OCI-LY3 (cell line): Measurements from ENCODE around the gene ZNF429.

Source experiments
- H2AFZ ChIP-seq: fragments of 200-600, 300-600 bp; shearing (Covaris generic); 2 replicates; pipeline ENCODE4 v1.6.0; 2014; ENCODE audit warnings: antibody characterized with exemption, low read depth, low read length
- H3K27ac ChIP-seq: fragments of 200-600, 300-600 bp; sonication (generic); 2 replicates; pipeline ENCODE4 v1.5.1; 2014; ENCODE audit warnings: mild to moderate bottlenecking, low read length, moderate library complexity, mixed read lengths
- H3K27me3 ChIP-seq: fragments of 200-600, 300-600 bp; sonication (generic); 2 replicates; pipeline ENCODE4 v1.6.1; 2014; ENCODE audit warnings: low read depth, low read length, mixed read lengths
- H3K36me3 ChIP-seq: fragments of 200-600, 300-600 bp; sonication (generic); replicated peaks from 2 replicates; pipeline ENCODE3; 2014; ENCODE audit warnings: low read depth, low read length, mixed read lengths
- H3K4me1 ChIP-seq: fragments of 300-600, 200-600 bp; sonication (generic); 2 replicates; pipeline ENCODE4 v1.6.1; 2014; ENCODE audit warnings: low read length, mixed read lengths
- H3K4me2 ChIP-seq: fragments of 200-600, 300-600 bp; sonication (generic); 2 replicates; pipeline ENCODE4 v1.6.1; 2014; ENCODE audit warnings: low read length, mixed read lengths
- H3K4me3 ChIP-seq: fragments of 300-600, 200-600 bp; sonication (generic); 2 replicates; pipeline ENCODE4 v1.5.1; 2014; ENCODE audit warnings: antibody characterized with exemption, mild to moderate bottlenecking, low read length, moderate library complexity
- H3K79me2 ChIP-seq: fragments of 300-600, 200-600 bp; shearing (Covaris generic); 2 replicates; pipeline ENCODE4 v1.6.1; 2014; ENCODE audit warnings: mild to moderate bottlenecking, low read length, mixed read lengths
- H3K9ac ChIP-seq: fragments of 300-600, 200-600 bp; shearing (Covaris generic); 2 replicates; pipeline ENCODE4 v1.6.0; 2014; ENCODE audit warnings: mild to moderate bottlenecking, low read length, moderate library complexity
- H3K9me3 ChIP-seq: fragments of 200-600, 300-600 bp; shearing (Covaris generic); 2 replicates; pipeline ENCODE4 v1.6.1; 2014; ENCODE audit warnings: low read length, mixed read lengths; ENCODE audit not compliant: insufficient read depth
- H4K20me1 ChIP-seq: fragments of 200-600, 300-600 bp; sonication (generic); 2 replicates; pipeline ENCODE4 v1.6.1; 2016; ENCODE audit warnings: low read length, mixed read lengths; ENCODE audit not compliant: insufficient read depth
- CTCF ChIP-seq: fragments of 200-600, 300-600 bp; sonication (generic); IDR thresholded peaks from 2 replicates; pipeline ENCODE4 v1.5.1; 2014; ENCODE audit warnings: antibody characterized with exemption, low read length, low read depth
- EZH2phosphoT487 ChIP-seq: fragments of 200-600 bp; shearing (Covaris generic); IDR thresholded peaks from 2 replicates; pipeline ENCODE4 v1.6.1; 2018; ENCODE audit warnings: antibody characterized with exemption, mixed run types, low read depth

ZNF429 gene

GRCh38 chr19:21569494-21569865, 64.1 kb downstream of the ZNF429 start:
- Histone ChIP-seq H3K36me3 (no peaks in the 10 kb centered on the region), H2AFZ (no peak overlapping the region), H3K27me3 (no peaks in the 10 kb centered on the region), H4K20me1 (no peaks in the 10 kb centered on the region), H3K4me2 (no peak overlapping the region), H3K9ac (no peak overlapping the region), H3K4me3 (no peak overlapping the region), H3K27ac (no peak overlapping the region), H3K79me2 (no peaks in the 10 kb centered on the region), H3K9me3 (peaks cover 15% of the 10 kb centered on the region), H3K4me1 (no peaks in the 10 kb centered on the region)
- TF ChIP-seq CTCF (no peak), EZH2phosphoT487 (no peak)

GRCh38 chr19:21571316-21571715, 65.9 kb downstream of the ZNF429 start:
- TF ChIP-seq EZH2phosphoT487 (no peak), CTCF (no peak)
- H3K9me3 ChIP-seq: peaks cover 15% of the 10 kb centered on the region

GRCh38 chr19:21574607-21575006, 69.2 kb downstream of the ZNF429 start:
- H3K9ac ChIP-seq: no peak overlapping the region

More at GRCh38 chr19:21571316-21571715, 65.9 kb downstream of the ZNF429 start:
- Histone ChIP-seq H3K4me3 (no peak overlapping the region), H3K27me3 (no peaks in the 10 kb centered on the region), H3K4me2 (no peak overlapping the region), H3K4me1 (no peaks in the 10 kb centered on the region), H4K20me1 (no peaks in the 10 kb centered on the region), H2AFZ (no peak overlapping the region), H3K36me3 (no peaks in the 10 kb centered on the region), H3K27ac (no peak overlapping the region), H3K9ac (no peak overlapping the region), H3K79me2 (no peaks in the 10 kb centered on the region)

GRCh38 chr19:21576481-21576880, 71.1 kb downstream of the ZNF429 start:
- H3K79me2 ChIP-seq: no peaks in the 10 kb centered on the region
- TF ChIP-seq CTCF: no peak
- TF ChIP-seq EZH2phosphoT487: no peak
- peaks cover 17% of the 10 kb centered on the region for H3K9me3 ChIP-seq
- H3K27ac ChIP-seq: no peak overlapping the region
- no peak overlapping the region for H3K4me3 ChIP-seq
- no peaks in the 10 kb centered on the region for H4K20me1 ChIP-seq
- H3K36me3 ChIP-seq: no peaks in the 10 kb centered on the region
- H3K27me3 ChIP-seq: no peaks in the 10 kb centered on the region
- H2AFZ ChIP-seq: no peak overlapping the region
- no peak overlapping the region for H3K4me2 ChIP-seq
- no peaks in the 10 kb centered on the region for H3K4me1 ChIP-seq
- H3K9ac ChIP-seq: no peak overlapping the region

More at GRCh38 chr19:21574607-21575006, 69.2 kb downstream of the ZNF429 start:
- Histone ChIP-seq H3K4me3 (no peak overlapping the region), H3K4me1 (no peaks in the 10 kb centered on the region), H2AFZ (no peak overlapping the region), H4K20me1 (no peaks in the 10 kb centered on the region), H3K36me3 (no peaks in the 10 kb centered on the region), H3K79me2 (no peaks in the 10 kb centered on the region), H3K9me3 (peaks cover 16% of the 10 kb centered on the region), H3K4me2 (no peak overlapping the region), H3K27me3 (no peaks in the 10 kb centered on the region), H3K27ac (no peak overlapping the region)
- no peak for TF ChIP-seq CTCF
- no peak for TF ChIP-seq EZH2phosphoT487
